Panc1 (cell line): Measurements from ENCODE around the gene P4HTM.

Experiments used
- CTCF ChIP-seq: fragments of 450-650 bp; IDR thresholded peaks from 2 replicates; pipeline ENCODE4 v1.5.1; 2017; ENCODE audit warnings: mild to moderate bottlenecking
- POLR2AphosphoS5 ChIP-seq: IDR thresholded peaks from 2 replicates; pipeline ENCODE4 v1.6.1; 2012; ENCODE audit warnings: mild to moderate bottlenecking, low read depth, low read length, moderate library complexity
- REST ChIP-seq, 2 experiments: IDR thresholded peaks; 2 replicates each; pipeline ENCODE4 v1.6.1; 2011 to 2012; ENCODE audit warnings: low read depth in 2 of 2, control low read depth in 1 of 2, low read length in 1 of 2, mild to moderate bottlenecking in 1 of 2, moderate library complexity in 1 of 2; ENCODE audit not compliant: insufficient read depth in 1 of 2

GRCh38 chr3:49012441-49013017 lies 22.5 kb downstream of the P4HTM start:
- no peak for TF ChIP-seq CTCF
- no peak for TF ChIP-seq REST (IDR thresholded peaks at IDR 0.05; ENCODE audit: insufficient read depth in 1 of 2, low read depth in 2 of 2, low read length in 1 of 2)
- TF ChIP-seq POLR2AphosphoS5, result no peak
